Measurements from ENCODE around the gene TPCN2. TPM values are rescaled to one million over a fixed set of nuclear protein-coding genes. Genes with fewer than 3 reads are reported as not detected.

TPCN2 gene
- polyA plus RNA-seq, 3 donors from 2014 or later = 4.8 to 7.0 (median 5.0) TPM

DNA sequence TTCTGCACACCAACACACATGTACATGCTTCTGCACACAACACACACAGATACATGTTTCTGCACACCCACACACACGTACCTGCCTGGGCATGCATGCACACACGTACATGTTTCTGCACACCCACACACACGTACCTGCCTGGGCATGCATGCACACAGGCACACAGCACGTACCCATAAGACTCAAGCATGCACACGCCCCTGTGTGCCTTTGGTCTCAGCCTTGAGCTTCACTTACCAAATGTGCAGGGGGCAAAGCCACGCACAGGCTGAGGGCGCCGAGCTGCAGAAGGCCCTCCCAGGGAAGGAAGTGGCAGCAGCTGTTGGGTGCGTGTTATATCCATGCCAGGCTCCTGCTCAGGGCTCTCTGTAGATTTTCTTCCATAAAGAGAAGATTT, 72.3 kb downstream of the TPCN2 start:
- no peak for DNase-seq
- Mint-ChIP-seq H3K36me3 (no peaks in the 10 kb centered on the region), H3K9me3 (no peaks in the 10 kb centered on the region), H3K4me3 (no peak overlapping the region), H3K27ac (no peak overlapping the region), H3K27me3 (ENCODE audit: low read depth in 3 of 3) (peaks cover 0 to 3% (median 0%) of the 10 kb centered on the region in 3 donors), H3K4me1 (no peaks in the 10 kb centered on the region)

DNA sequence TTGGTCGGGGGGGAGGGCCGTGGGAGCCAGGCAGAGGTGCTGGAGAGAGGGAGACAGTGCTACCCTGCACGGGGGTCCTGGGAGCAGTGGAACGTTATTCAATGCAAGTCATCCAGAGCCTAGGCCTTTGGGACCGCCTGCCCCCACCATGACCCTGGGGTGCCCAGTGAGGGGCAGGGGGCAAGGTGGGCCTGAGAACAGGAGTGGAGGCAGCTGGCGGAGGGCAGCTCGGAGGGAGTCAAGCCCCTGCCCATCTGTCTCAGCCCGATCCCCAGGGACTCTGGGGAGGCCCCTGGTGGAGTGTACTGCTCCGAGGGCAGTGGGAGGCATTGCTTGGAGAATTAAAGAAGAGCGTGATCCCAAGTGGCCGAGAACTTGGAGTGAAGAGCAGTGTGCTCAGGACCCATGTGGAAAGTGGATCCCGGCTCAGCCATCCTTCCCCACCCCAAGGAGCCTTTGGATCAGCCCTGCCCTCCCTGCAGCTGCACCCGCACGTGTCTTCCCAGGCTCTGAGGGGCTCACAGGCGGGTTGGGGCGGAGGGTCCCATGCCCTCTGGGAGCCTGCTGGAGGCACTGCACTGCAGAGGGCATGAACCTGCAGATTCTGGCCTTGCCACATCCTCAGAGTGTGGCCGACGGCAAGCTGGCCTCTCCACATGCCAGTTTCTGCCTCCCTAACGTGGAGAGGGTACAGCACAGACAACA, 73.0 kb downstream of the TPCN2 start:
- no peak for DNase-seq
- no peaks in the 10 kb centered on the region for H3K36me3 Mint-ChIP-seq
- no peak overlapping the region for H3K27ac Mint-ChIP-seq

DNA sequence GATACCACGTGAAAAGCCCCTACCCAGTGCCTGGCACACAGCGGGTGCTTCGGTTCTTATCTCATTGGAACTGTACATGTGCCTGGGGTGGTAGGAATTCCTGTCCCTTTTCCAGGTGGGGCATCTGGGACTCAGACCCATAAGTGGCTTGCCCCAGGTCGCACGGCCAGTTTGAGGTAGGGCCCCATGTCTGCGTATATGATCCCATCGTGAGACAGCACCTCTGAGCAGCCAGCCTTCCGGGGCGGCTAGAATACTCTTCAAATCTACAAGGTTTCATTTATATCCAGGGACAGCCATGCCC, 73.5 kb downstream of the TPCN2 start:
- H3K36me3 Mint-ChIP-seq = no peaks in the 10 kb centered on the region
- no peak overlapping the region for H3K27ac Mint-ChIP-seq
- no peaks in the 10 kb centered on the region for H3K9me3 Mint-ChIP-seq
- no peak for DNase-seq
- no peaks in the 10 kb centered on the region for H3K27me3 Mint-ChIP-seq (ENCODE audit: low read depth in 3 of 3)
- H3K4me1 Mint-ChIP-seq = no peaks in the 10 kb centered on the region
- H3K4me3 Mint-ChIP-seq = no peak overlapping the region

More for the DNA sequence above, 73.0 kb downstream of the TPCN2 start:
- Mint-ChIP-seq H3K4me1 (no peaks in the 10 kb centered on the region), H3K27me3 (ENCODE audit: low read depth in 3 of 3) (peaks cover 0 to 3% (median 0%) of the 10 kb centered on the region in 3 donors), H3K4me3 (no peak overlapping the region), H3K9me3 (no peaks in the 10 kb centered on the region)

DNA sequence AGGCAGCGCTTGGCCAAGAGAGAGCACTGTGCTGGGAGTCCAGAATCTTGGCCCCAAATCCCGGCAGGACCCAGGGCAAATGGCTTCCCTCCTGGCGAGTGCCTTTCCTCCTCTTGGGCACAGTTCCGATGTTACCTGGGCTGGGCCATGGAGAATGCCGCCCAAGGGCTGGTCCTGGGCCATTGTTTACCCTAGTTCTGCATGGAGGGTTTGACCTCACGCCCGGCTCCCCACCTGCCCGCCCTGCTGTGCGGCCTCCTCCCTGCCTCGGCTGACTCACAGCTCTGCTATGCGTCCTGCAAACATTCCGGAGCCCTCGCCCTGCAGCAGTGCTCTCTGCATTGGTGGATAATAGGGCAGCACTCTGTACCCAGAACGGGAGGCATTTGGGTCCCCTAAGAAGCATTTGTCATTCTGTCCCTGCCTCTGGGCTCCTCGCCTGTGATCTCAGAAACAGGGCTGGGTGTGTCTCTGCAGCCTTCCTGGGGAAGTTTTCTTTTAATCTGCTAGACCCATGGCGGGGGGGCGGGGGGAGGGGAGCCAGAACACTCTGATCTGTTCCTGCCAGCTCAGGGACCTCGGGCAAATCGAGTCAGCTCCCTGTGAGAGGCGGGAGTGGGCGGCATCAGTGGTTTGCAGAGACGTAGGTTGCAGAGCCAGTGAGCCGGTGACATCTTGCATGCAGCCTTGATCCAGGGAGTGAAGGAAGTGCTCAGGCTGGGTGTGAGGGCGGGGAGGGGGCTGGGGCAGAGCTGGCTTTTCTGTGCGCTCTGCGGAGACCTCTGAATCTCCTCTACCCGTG, 74.1 kb downstream of the TPCN2 start:
- H3K36me3 Mint-ChIP-seq = no peaks in the 10 kb centered on the region
- H3K27me3 Mint-ChIP-seq (ENCODE audit: low read depth in 3 of 3) = peaks cover 0 to under 1% (median 0%) of the 10 kb centered on the region in 3 donors
- H3K27ac Mint-ChIP-seq = no peak overlapping the region
- no peak overlapping the region for H3K4me3 Mint-ChIP-seq
- DNase-seq = no peak
- no peaks in the 10 kb centered on the region for H3K9me3 Mint-ChIP-seq
- H3K4me1 Mint-ChIP-seq = no peaks in the 10 kb centered on the region

DNA sequence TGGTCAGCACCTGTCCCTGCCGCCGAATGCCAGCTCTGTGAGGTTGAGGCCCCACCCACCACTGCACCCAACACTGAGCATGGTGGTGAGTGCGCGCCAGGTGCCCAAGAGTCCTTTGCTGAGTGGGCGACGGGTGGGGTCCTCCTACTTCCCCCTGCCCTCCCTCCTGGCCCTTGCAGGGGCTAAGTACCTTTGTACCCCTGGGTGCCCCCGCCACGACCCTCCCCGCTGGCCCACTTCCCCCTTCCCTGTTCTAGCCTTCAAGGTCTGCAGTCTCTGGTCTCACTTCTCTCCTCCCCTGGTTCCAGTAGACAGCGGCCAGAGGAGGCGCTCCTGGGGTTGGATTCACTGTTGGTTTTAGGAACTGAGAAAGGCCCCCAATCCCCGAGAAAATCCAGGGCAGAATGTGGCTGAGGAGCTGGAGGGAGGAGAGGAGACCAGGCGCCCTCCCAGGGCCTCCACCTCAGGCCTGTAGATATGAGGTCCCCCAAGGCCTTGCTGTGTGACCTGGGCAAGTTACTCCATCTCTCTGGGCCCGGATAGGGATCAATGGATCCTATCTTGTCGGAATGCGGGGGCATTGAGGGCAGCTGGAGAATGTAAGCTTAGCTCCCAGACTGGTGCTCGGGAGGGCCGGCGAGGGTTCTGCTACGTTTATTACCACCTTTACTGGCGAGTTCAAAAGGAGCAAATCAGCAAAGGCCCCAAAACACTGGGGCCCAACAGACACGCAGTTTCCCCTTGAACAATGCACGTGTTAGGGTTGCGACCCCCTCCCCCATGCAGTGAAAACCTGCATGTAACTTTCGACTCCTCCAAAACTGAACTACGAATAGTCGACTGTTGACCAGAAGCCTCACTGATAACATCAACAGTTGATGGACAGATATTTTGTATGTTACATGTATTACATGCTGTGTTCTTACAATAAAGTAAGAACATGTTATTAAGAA, 75.1 kb downstream of the TPCN2 start:
- Mint-ChIP-seq H3K9me3 (no peaks in the 10 kb centered on the region), H3K4me1 (no peaks in the 10 kb centered on the region), H3K36me3 (no peaks in the 10 kb centered on the region), H3K27me3 (ENCODE audit: low read depth in 3 of 3) (peaks cover 0 to 1% (median 0%) of the 10 kb centered on the region in 3 donors), H3K27ac (no peak overlapping the region), H3K4me3 (no peak overlapping the region)
- no peak for DNase-seq

DNA sequence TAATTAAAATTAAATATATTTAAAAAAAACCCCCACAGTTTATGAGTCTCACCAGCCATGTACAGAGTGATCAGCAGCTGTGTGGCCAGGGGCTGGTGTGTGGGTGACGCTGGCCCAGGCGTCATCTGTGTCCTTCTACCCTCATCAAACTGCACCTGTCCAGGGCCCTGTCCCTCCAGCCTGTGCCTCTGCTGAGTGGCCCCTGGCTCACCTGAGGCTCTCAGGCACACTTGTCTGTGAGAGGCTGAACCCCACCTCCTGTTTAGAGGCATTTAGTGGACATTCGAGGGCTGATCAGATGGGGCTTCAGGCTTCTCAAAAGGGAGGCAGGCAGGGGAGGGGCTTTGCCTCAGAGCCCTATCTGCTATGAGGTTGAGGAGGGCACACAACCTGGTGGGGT, 77.1 kb downstream of the TPCN2 start:
- Mint-ChIP-seq H3K4me3 (no peak overlapping the region), H3K27me3 (ENCODE audit: low read depth in 3 of 3) (peaks cover 0 to 3% (median 1%) of the 10 kb centered on the region in 3 donors), H3K9me3 (no peaks in the 10 kb centered on the region), H3K4me1 (no peaks in the 10 kb centered on the region), H3K27ac (no peak overlapping the region), H3K36me3 (no peaks in the 10 kb centered on the region)
- no peak for DNase-seq

DNA sequence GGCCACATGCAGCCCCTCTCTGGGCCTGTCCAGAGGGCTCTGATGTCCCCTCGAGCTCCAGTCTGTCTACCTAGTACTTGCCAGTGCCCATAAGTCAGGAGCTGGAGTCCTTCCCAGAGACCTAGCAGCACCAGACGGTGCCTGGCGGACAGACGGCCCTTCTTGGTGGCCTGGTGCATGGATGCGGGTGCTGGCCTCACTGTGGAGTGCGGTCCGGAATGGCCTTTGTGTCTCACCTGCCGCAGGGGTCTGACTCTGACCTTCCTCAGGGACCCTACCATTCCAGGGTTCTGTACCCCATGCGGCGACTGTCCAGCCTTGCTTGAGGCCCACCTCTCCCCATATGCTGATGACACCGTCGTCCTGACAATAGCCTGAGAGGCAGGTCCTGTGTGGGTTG, 77.6 kb downstream of the TPCN2 start:
- Mint-ChIP-seq H3K36me3 (no peaks in the 10 kb centered on the region), H3K9me3 (no peaks in the 10 kb centered on the region), H3K27ac (no peak overlapping the region), H3K4me3 (no peak overlapping the region), H3K4me1 (no peaks in the 10 kb centered on the region), H3K27me3 (ENCODE audit: low read depth in 3 of 3) (peaks cover 0 to 3% (median 1%) of the 10 kb centered on the region in 3 donors)
- no peak for DNase-seq

DNA sequence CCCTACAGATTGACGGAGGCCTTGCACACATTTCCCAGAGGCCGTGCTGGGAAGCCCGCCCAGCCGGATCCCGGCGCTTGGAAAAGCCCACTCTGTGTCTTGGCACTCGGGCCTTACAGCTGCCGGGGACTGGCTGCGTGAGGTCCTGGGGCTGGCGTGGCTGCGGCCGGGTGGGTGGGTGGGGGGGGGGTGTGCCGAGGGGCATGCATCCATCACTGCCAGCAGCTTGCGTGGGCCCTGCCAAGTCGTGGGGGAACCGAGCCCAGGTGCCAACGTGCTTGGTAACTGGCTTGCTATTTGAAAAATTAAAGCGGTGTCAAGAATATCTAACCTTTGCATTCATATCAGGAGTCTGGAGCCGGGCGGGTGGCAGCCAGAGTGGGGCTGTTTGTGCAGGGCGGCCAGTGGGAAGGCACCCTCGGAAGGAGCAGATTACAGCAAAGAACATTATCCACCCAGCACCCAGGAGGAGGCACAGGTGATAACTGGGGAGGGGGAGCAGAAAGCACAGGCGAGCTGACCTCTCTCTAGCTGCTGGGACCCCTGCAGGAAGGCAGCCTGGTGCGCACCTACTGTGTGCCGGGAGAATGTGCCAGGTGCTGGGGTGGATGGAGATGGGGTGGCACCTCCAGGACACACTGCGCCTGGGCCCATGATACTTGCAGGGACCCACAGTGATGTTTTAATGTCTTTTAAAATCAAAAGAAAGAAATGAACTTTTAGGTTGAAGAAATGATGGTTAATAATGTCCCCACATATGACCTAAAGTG, 78.5 kb downstream of the TPCN2 start:
- Mint-ChIP-seq H3K27ac (no peak overlapping the region), H3K27me3 (ENCODE audit: low read depth in 3 of 3) (peaks cover 0 to 6% (median 1%) of the 10 kb centered on the region in 3 donors), H3K36me3 (no peaks in the 10 kb centered on the region), H3K9me3 (no peaks in the 10 kb centered on the region), H3K4me3 (no peak overlapping the region), H3K4me1 (no peaks in the 10 kb centered on the region)
- DNase-seq = no peak

DNA sequence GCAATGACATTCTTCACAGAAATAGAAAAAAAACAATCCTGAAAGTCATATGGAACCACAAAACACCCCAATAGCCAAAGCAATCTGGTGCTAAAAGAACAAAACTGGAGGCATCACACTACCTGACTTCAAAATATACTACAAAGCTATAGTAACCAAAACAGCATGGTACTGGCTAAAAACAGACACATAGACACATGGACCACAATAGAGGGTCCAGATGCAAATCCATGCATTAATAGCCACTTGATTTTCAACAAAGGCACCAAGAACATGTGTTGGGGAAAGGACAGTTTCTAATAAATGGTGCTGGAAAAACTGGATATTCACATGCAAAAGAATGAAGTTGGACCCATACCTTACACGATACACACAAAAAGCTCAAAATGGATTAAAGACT, 79.2 kb downstream of the TPCN2 start:
- Mint-ChIP-seq H3K4me1 (no peaks in the 10 kb centered on the region), H3K4me3 (no peak overlapping the region), H3K36me3 (no peaks in the 10 kb centered on the region), H3K27me3 (ENCODE audit: low read depth in 3 of 3) (peaks cover 0 to 7% (median 1%) of the 10 kb centered on the region in 3 donors), H3K9me3 (no peaks in the 10 kb centered on the region), H3K27ac (no peak overlapping the region)
- DNase-seq = no peak

DNA sequence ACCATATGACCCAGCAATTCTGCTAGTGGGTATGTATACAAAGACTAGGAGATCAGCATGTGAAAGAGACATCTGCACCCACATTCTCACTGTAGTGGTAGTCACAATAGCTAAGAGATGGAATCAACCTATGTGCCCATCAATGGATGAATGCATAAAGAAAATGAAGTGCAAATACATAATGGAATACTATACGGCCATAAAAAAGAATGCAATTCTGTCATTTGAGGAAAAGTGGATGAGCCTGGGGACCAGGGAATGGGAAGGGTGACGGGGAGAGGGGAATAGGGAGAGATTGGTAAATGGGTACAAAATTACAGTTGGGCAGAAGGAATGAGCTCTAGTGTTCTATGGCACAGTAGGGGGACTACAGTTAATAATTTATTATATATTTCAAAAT, 80.3 kb downstream of the TPCN2 start:
- Mint-ChIP-seq H3K36me3 (no peaks in the 10 kb centered on the region), H3K27me3 (ENCODE audit: low read depth in 3 of 3) (peaks cover 0 to 7% (median 1%) of the 10 kb centered on the region in 3 donors), H3K9me3 (peaks cover 0 to 6% (median 0%) of the 10 kb centered on the region in 6 donors), H3K4me3 (no peak overlapping the region), H3K27ac (no peak overlapping the region), H3K4me1 (no peaks in the 10 kb centered on the region)
- no peak for DNase-seq

DNA sequence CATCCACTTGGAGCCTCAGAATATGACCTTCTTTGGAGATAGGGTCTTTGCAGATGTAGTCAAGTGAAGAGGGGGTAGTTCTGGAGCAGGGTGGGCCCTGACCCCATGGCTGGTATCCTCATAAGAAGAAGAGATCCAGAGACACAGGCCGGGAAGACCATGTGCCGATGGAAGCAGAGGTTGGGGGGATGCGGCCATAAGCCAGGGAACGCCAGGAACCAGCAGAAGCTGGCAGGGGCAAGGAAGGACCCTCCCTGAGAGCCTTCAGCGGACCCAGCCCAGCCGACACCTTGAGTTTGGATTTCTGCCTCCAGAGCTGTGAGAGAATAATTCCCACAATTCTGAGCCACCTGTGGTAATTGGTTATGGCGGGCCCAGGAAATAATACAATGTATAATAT, 80.9 kb downstream of the TPCN2 start:
- DNase-seq = no peak
- H3K4me3 Mint-ChIP-seq = no peak overlapping the region
- H3K36me3 Mint-ChIP-seq = no peaks in the 10 kb centered on the region
- peaks cover 0 to 7% (median 1%) of the 10 kb centered on the region in 3 donors for H3K27me3 Mint-ChIP-seq (ENCODE audit: low read depth in 3 of 3)
- peaks cover 0 to 6% (median 0%) of the 10 kb centered on the region in 6 donors for H3K9me3 Mint-ChIP-seq
- H3K4me1 Mint-ChIP-seq = no peaks in the 10 kb centered on the region
- no peak overlapping the region for H3K27ac Mint-ChIP-seq

DNA sequence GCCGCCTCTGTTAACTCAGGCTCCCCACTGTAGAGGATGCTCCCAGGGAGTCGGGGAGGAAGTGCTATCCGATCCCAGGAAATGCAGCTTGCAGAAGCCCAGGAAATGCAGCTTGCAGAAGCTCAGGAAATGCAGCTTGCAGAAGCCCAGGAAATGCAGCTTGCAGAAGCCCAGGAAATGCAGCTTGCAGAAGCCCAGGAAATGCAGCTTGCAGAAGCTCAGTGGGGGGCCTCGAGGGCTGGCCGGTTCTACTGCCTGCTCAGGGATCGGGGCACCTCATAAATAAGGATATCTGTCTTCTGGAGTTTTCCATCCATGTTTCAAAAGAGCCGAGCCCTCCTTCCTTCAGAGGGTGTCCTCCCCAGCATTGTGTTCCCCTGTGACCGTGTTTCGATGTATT, 81.9 kb downstream of the TPCN2 start:
- H3K4me1 Mint-ChIP-seq = no peaks in the 10 kb centered on the region

DNA sequence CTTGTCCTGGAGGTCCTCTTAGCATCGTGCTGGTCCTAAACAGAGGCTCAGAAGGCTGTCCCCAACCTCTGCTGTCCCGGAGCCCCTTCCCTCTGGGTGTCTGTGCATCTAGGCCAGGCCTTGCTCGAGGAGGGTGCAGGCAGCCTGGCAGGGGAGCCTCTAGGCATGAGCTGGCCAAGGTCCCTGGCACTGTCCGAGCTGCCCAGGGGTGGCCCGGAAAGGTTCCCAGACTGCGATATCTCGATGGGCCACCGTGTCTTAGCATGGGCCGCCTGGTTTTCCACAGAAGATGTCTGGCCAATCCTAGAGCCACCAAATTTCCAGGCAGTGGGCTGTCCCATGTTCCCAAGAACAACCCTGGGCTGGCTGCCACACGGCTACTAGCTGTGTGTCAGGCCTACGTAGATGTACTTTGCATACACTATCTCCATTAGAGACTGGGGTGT, 82.4 kb downstream of the TPCN2 start:
- Mint-ChIP-seq H3K4me1 (no peaks in the 10 kb centered on the region), H3K4me3 (no peak overlapping the region), H3K27ac (no peak overlapping the region), H3K9me3 (peaks cover 0 to 6% (median 0%) of the 10 kb centered on the region in 6 donors), H3K27me3 (ENCODE audit: low read depth in 3 of 3) (peaks cover 0 to 7% (median 1%) of the 10 kb centered on the region in 3 donors), H3K36me3 (no peaks in the 10 kb centered on the region)
- no peak for DNase-seq

More for the DNA sequence above, 81.9 kb downstream of the TPCN2 start:
- H3K9me3 Mint-ChIP-seq = peaks cover 0 to 6% (median 0%) of the 10 kb centered on the region in 6 donors
- H3K27ac Mint-ChIP-seq = no peak overlapping the region
- H3K4me3 Mint-ChIP-seq = no peak overlapping the region
- no peak for DNase-seq
- H3K27me3 Mint-ChIP-seq (ENCODE audit: low read depth in 3 of 3) = peaks cover 0 to 7% (median 1%) of the 10 kb centered on the region in 3 donors
- no peaks in the 10 kb centered on the region for H3K36me3 Mint-ChIP-seq

Measured in immature natural killer cell (primary cell).